Natural killer cell (primary cell): ENCODE measurements around the gene PUS7L. TPM values are rescaled to one million over a fixed set of nuclear protein-coding genes. Genes with fewer than 3 reads are reported as not detected.
"Not testable (repeated sequence)": the region's sequence is repeated elsewhere in the genome, so short reads cannot be mapped to it uniquely, and the experiment has no call there.

Source experiments
- ATAC-seq, 3 donors: fragments of 150-1000 bp in 2 of 3; fragments of 200-7000 bp in 1 of 3; cut with Tn5 transposase; 1 replicate in 1 of 3; 2 replicates in 2 of 3; pipeline ENCODE4 v1.10.0; 2021; ENCODE audit warnings: mild to moderate bottlenecking in 2 of 3, moderate library complexity in 2 of 3
- DNase-seq, 2 donors: peaks; one replicate each; pipeline versions ENCODE4 v3.0.0 to v3.0.0-alpha.2; 2013 to 2021; ENCODE audit warnings: mixed read lengths in 1 of 2
- H3K27ac ChIP-seq: one replicate; pipeline ENCODE4 v1.5.1; 2013; ENCODE audit warnings: mild to moderate bottlenecking, low read length
- H3K27me3 ChIP-seq: one replicate; pipeline ENCODE4 v1.6.1; 2013; ENCODE audit warnings: low read length; ENCODE audit not compliant: control insufficient read depth, insufficient read depth
- H3K36me3 ChIP-seq: one replicate; pipeline ENCODE4 v1.6.1; 2013; ENCODE audit warnings: low read length; ENCODE audit not compliant: control insufficient read depth, insufficient read depth
- H3K4me1 ChIP-seq: one replicate; pipeline ENCODE4 v1.6.1; 2013; ENCODE audit warnings: low read length; ENCODE audit not compliant: control insufficient read depth, insufficient read depth
- H3K4me3 ChIP-seq: one replicate; pipeline ENCODE4 v1.5.1; 2013; ENCODE audit warnings: low read length
- H3K9me3 ChIP-seq: one replicate; pipeline ENCODE4 v1.6.1; 2013; ENCODE audit warnings: low read length; ENCODE audit not compliant: control insufficient read depth, insufficient read depth
- H3K27ac Mint-ChIP-seq, 2 donors: one replicate each; pipeline ENCODE4 v1.8.0; 2022; ENCODE audit warnings: mild to moderate bottlenecking in 2 of 2, mixed read lengths in 2 of 2, moderate library complexity in 1 of 2
- H3K27me3 Mint-ChIP-seq, 2 donors: one replicate each; pipeline ENCODE4 v1.8.0; 2022; ENCODE audit warnings: low read depth in 2 of 2, mixed read lengths in 2 of 2
- H3K36me3 Mint-ChIP-seq: one replicate; pipeline ENCODE4 v1.8.0; 2022; ENCODE audit warnings: mixed read lengths
- H3K4me1 Mint-ChIP-seq, 2 donors: one replicate each; pipeline ENCODE4 v1.8.0; 2022; ENCODE audit warnings: mixed read lengths in 2 of 2
- H3K4me3 Mint-ChIP-seq: one replicate; pipeline ENCODE4 v1.8.0; 2022; ENCODE audit warnings: mild to moderate bottlenecking, moderate library complexity, mixed read lengths
- H3K9me3 Mint-ChIP-seq, 2 donors: one replicate each; pipeline ENCODE4 v1.8.0; 2022; ENCODE audit warnings: mixed read lengths in 2 of 2
- CTCF ChIP-seq: fragments of 200-600 bp; IDR thresholded peaks from one replicate; pipeline ENCODE4 v1.8.0; 2022; ENCODE audit warnings: antibody characterized with exemption
- whole genome bisulfite sequencing: methylation state at CpG from one replicate; pipeline ENCODE4 v1.1.7; 2013; ENCODE audit warnings: missing lambda C conversion rate; ENCODE audit not compliant: insufficient coverage; 5-methylcytosine and 5-hydroxymethylcytosine counted together
- intact Hi-C: fragments of 100-400 bp; cut with micrococcal nuclease; formaldehyde crosslinking; loops from one replicate; pipeline ENCODE4 v1.14.2; 2022
- total RNA-seq, 4 donors: library from RNA; stranded (reverse); fragments of 120-200 nt in 1 of 4; gene quantifications; one replicate each; pipeline versions ENCODE4 v1.2.3 to v1.2.4, GENCODE V29; 2013 to 2022

Gene PUS7L
- total RNA-seq, 3 donors from 2014 or later (not counting 1 experiment from before 2014, with no cell fraction given) = 15.8 to 24.5 (median 19.0) TPM

- Mint-ChIP-seq H3K27me3 (no peaks in the 10 kb centered on the region), H3K4me3 (no peak overlapping the region), H3K36me3 (no peaks in the 10 kb centered on the region), H3K4me1 (no peaks in the 10 kb centered on the region), H3K27ac (no peak overlapping the region), H3K9me3 (no peaks in the 10 kb centered on the region)
- no peak for TF ChIP-seq CTCF
- intact Hi-C loops = no loop called here
- H3K4me1 ChIP-seq = no peaks in the 10 kb centered on the region
- H3K4me3 ChIP-seq = no peak overlapping the region
- no peaks in the 10 kb centered on the region for H3K36me3 ChIP-seq
- no peaks in the 10 kb centered on the region for H3K27me3 ChIP-seq
- no peaks in the 10 kb centered on the region for H3K9me3 ChIP-seq
- H3K27ac ChIP-seq = no peak overlapping the region
- DNase-seq (no peak), ATAC-seq (no peak)
Measured at GRCh38 chr12:43723134-43723533, 35.5 kb downstream of the PUS7L start.

GRCh38 chr12:43722621-43723020, 36.0 kb downstream of the PUS7L start:
- H3K27ac ChIP-seq = no peak overlapping the region
- no peak for ATAC-seq

DNA sequence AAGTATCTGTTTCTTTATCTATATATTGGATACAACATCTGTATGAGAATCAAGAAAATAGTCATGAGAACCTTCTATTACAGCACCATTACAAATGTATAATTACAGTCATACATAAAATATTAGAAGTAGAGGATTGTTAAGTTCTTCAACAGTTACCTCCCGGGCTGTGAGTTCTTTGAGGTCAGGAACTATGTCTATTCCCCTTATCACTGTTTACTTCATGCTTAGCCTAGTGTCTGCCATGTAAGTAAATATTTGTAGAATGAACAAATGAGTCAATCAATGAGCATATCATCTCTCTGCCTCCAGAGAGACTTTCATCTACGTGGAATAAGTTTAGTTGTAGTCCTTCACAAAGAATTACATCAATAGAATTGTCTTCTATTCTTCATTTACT, 47.2 kb downstream of the PUS7L start:
- Mint-ChIP-seq H3K27ac (no peak overlapping the region), H3K36me3 (peaks cover 16% of the 10 kb centered on the region), H3K4me1 (no peaks in the 10 kb centered on the region), H3K27me3 (peaks cover 9 to 46% of the 10 kb centered on the region in 2 donors), H3K4me3 (no peak overlapping the region), H3K9me3 (peaks cover 2 to 9% of the 10 kb centered on the region in 2 donors)
- Histone ChIP-seq H3K27ac (no peak overlapping the region), H3K4me1 (no peaks in the 10 kb centered on the region), H3K4me3 (no peak overlapping the region), H3K36me3 (no peaks in the 10 kb centered on the region), H3K9me3 (no peaks in the 10 kb centered on the region), H3K27me3 (no peaks in the 10 kb centered on the region)
- no peak for TF ChIP-seq CTCF
- no peak for ATAC-seq
- DNase-seq = no peak
- WGBS = no CpG with 5 or more reads among the region's 2 CpGs
- intact Hi-C loops = no loop called here

More at GRCh38 chr12:43722621-43723020, 36.0 kb downstream of the PUS7L start:
- no peaks in the 10 kb centered on the region for H3K27me3 ChIP-seq
- no peaks in the 10 kb centered on the region for H3K36me3 Mint-ChIP-seq
- no peak for TF ChIP-seq CTCF
- H3K4me1 Mint-ChIP-seq = no peaks in the 10 kb centered on the region
- H3K4me1 ChIP-seq = no peaks in the 10 kb centered on the region
- H3K4me3 Mint-ChIP-seq = no peak overlapping the region
- no peak overlapping the region for H3K27ac Mint-ChIP-seq
- no peaks in the 10 kb centered on the region for H3K36me3 ChIP-seq
- no peaks in the 10 kb centered on the region for H3K9me3 Mint-ChIP-seq
- H3K9me3 ChIP-seq = no peaks in the 10 kb centered on the region
- intact Hi-C loops = no loop called here
- no peak for DNase-seq
- no peaks in the 10 kb centered on the region for H3K27me3 Mint-ChIP-seq
- H3K4me3 ChIP-seq = no peak overlapping the region

GRCh38 chr12:43703772-43704171, 54.8 kb downstream of the PUS7L start:
- ATAC-seq, DNase-seq, H3K4me3 Mint-ChIP-seq, H3K27me3 ChIP-seq, H3K4me3 ChIP-seq, H3K36me3 Mint-ChIP-seq, H3K9me3 ChIP-seq, H3K27ac ChIP-seq, H3K4me1 ChIP-seq, H3K36me3 ChIP-seq, H3K9me3 Mint-ChIP-seq, intact Hi-C loops, H3K27ac Mint-ChIP-seq, H3K27me3 Mint-ChIP-seq: not testable (repeated sequence)
- WGBS = 80% methylated on average over 2 of the region's 2 CpGs
- peaks cover 12 to 15% of the 10 kb centered on the region in 2 donors for H3K4me1 Mint-ChIP-seq

GRCh38 chr12:43701194-43701593, 57.4 kb downstream of the PUS7L start:
- H3K4me1 ChIP-seq, H3K9me3 Mint-ChIP-seq, H3K27ac Mint-ChIP-seq, H3K36me3 Mint-ChIP-seq, intact Hi-C loops, H3K36me3 ChIP-seq, H3K27me3 ChIP-seq, H3K27ac ChIP-seq, DNase-seq, H3K4me3 Mint-ChIP-seq, H3K4me3 ChIP-seq, H3K27me3 Mint-ChIP-seq, H3K9me3 ChIP-seq: not testable (repeated sequence)
- WGBS = 54% methylated on average over 1 of the region's 1 CpG
- ATAC-seq = peak in 1 of 3 donors; percentile 40
- H3K4me1 Mint-ChIP-seq = peaks cover 12 to 15% of the 10 kb centered on the region in 2 donors
